BE2C (cell line): Measurements from ENCODE around the gene BEND5.

Source experiments
- DNase-seq: peaks from one replicate; pipeline ENCODE4 v3.0.0-alpha.2; 2020
- H3K27me3 ChIP-seq: fragments of 250-450 bp; sonication (Bioruptor Pico); 2 replicates; pipeline ENCODE4 v1.5.1; 2020; ENCODE audit warnings: mild to moderate bottlenecking
- H3K36me3 ChIP-seq: fragments of 250-450 bp; sonication (Bioruptor Pico); 2 replicates; pipeline ENCODE4 v1.5.1; 2020; ENCODE audit warnings: mild to moderate bottlenecking
- H3K4me1 ChIP-seq: fragments of 250-450 bp; sonication (Bioruptor Pico); 2 replicates; pipeline ENCODE4 v1.5.1; 2020
- H3K4me3 ChIP-seq: 2 replicates; pipeline ENCODE4 v1.5.1; 2011; ENCODE audit warnings: low read depth, low read length
- H3K9me3 ChIP-seq: fragments of 250-450 bp; sonication (Bioruptor Pico); 2 replicates; pipeline ENCODE4 v1.5.1; 2020
- CTCF ChIP-seq: IDR thresholded peaks from 2 replicates; pipeline ENCODE4 v1.5.1; 2012; ENCODE audit warnings: mild to moderate bottlenecking, low read depth, low read length

The BEND5 gene

DNA sequence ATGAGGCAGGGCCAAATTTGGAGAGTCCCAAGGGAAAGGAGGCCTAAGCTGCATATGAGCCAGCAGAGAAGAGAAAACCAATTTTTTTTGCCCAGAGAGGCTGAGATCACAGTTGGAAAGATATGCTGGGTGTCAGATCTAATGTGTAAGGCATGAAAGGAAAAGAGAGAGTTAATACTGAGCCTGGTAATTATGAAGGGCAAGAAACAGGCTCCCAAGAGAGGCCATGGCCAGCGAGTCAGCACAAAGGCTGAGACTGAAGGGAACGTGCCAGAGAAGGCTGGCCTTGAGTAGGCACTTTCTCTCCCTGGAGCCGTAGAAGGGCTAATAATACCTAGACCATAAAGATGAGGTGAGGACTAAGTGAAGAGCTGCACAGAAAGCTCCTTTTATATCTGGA is 31.8 kb upstream of the BEND5 start:
- Histone ChIP-seq H3K27me3 (no peaks in the 10 kb centered on the region), H3K4me1 (no peaks in the 10 kb centered on the region), H3K4me3 (no peak overlapping the region), H3K9me3 (no peaks in the 10 kb centered on the region), H3K36me3 (no peaks in the 10 kb centered on the region)
- no peak for TF ChIP-seq CTCF
- DNase-seq: no peak

GRCh38 chr1:48807554-48808260 is 31.0 kb upstream of the BEND5 start:
- Histone ChIP-seq H3K4me1 (no peaks in the 10 kb centered on the region), H3K27me3 (no peaks in the 10 kb centered on the region), H3K9me3 (no peaks in the 10 kb centered on the region), H3K36me3 (no peaks in the 10 kb centered on the region), H3K4me3 (no peak overlapping the region)
- no peak for TF ChIP-seq CTCF
- DNase-seq: no peak

DNA sequence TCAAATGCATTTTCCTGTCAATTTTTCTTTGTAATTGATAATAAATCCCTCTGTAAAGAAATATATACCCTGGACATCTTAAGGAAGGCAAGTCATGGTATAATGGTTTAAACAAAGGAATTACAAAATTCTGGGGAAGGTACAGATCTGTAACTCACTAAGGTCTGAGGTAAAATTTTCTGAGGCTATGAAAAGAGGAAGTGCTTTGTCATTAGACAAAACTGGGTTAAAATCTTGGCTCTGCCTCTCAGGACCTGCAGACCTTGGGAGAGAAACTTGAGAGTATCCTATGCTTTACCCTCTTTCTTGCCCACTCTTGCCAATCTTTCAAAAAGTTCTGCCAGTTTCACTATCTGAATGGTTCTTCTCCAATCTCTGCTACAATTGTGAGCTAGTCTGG is 26.8 kb upstream of the BEND5 start:
- H3K27me3 ChIP-seq: no peaks in the 10 kb centered on the region
- H3K4me3 ChIP-seq: no peak overlapping the region
- TF ChIP-seq CTCF: no peak
- DNase-seq: no peak
- no peaks in the 10 kb centered on the region for H3K36me3 ChIP-seq
- no peaks in the 10 kb centered on the region for H3K9me3 ChIP-seq
- H3K4me1 ChIP-seq: no peaks in the 10 kb centered on the region

GRCh38 chr1:48794816-48795215 is 18.1 kb upstream of the BEND5 start:
- no peaks in the 10 kb centered on the region for H3K9me3 ChIP-seq
- no peak for TF ChIP-seq CTCF
- no peak for DNase-seq
- no peaks in the 10 kb centered on the region for H3K36me3 ChIP-seq
- no peaks in the 10 kb centered on the region for H3K27me3 ChIP-seq
- no peaks in the 10 kb centered on the region for H3K4me1 ChIP-seq
- no peak overlapping the region for H3K4me3 ChIP-seq

GRCh38 chr1:48793863-48794262 is 17.2 kb upstream of the BEND5 start:
- DNase-seq: no peak
- no peak overlapping the region for H3K4me3 ChIP-seq

More at GRCh38 chr1:48793863-48794262, 17.2 kb upstream of the BEND5 start:
- no peak for TF ChIP-seq CTCF
- H3K27me3 ChIP-seq: no peaks in the 10 kb centered on the region
- no peaks in the 10 kb centered on the region for H3K9me3 ChIP-seq
- no peaks in the 10 kb centered on the region for H3K36me3 ChIP-seq
- no peaks in the 10 kb centered on the region for H3K4me1 ChIP-seq
